GM04504 (cell line): ENCODE measurements around the gene PTPN5.
"Not testable (repeated sequence)": the region's sequence is repeated elsewhere in the genome, so short reads cannot be mapped to it uniquely, and the experiment has no call there.

Source experiments
- DNase-seq: peaks from one replicate; pipeline ENCODE4 v3.0.0-alpha.2; 2012; ENCODE audit warnings: low read depth

PTPN5 gene

DNA sequence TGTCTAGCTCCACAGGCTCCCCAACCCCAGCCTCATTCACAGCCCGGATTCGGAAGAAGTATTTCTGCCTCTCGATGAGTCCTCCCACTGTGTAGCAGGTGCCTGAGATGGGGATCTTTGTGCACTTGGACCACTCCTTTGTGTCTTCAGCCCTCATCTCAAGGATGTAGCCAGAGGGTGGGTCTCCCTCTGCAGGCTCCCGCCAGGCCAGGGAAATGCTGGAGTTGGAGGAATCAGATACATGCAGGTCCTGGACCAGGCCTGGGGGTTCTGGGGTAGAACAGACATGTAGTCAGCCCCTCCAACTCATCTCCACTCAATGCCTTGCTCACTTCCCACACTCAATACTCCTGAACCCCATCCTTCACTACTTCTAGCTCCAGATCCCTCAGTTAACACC is 82.2 kb downstream of the PTPN5 start:
- DNase-seq, result no peak

DNA sequence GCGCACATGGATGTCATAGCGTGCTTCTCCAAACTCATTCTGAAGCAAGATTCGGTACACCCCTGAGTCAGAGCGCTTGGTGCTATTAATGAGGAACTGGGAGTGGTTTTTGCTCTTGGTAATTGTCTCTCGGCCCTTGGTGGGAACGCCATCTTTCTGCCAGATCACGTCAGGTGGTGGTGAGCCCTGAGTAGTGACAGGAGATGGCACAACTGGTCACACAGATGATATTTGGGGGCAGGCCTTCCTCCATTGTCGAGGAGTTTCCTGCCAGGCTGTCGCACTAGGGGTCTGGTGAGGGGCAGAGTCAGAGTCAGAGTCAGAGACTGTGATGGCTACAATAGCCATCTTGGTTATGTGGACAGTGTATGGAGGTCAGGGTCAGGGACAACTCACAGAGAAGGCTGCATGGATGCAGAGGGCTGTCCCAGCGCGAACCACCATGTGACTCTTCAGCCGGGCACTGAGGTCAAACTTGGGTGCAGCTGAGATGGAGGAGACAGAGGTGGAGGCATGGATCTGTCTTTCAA is 83.7 kb downstream of the PTPN5 start:
- no peak for DNase-seq

DNA sequence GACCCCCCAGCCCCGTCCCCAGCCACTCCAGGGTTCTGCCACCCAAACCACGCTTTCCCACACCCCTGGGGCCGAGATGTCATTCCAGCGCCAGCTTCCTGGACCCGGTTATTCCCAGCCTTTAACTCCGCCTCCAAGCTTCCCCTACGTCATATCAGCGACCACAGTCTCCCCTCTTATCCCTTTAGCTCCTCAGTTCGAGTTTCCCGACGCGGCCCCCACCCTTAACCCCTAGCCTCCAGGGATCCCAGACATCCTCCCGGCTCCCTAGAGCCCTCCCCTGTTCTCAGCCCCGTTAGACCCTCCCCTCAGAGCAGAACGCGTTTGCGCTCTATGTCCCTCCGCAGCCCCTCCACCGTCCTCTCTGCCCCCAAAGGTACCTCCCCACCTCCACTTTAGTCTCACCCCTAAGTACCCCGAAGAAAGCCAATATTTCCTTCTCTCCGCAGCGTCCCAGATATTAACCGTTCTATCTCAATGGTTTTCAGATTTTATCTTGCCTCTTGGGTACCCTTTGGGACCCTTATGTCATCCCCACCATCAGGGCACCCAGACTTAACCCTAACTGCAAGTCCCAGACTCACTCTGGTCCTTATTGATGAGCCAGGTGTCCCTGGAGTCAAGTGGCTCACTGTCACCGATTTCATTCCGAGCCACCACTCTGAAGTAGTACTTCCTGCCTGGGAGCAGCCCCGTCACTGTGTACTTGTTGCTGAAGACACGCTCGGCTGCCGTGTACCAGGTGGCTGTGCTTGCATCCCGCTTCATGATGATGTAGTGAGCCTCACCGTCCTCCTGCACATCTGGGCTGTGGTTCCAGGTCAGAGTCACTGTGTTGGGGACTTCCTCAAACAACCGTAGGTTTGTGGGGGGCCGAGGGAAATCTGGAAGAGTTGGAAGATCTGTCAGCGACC is 85.0 kb downstream of the PTPN5 start:
- no peak for DNase-seq

DNA sequence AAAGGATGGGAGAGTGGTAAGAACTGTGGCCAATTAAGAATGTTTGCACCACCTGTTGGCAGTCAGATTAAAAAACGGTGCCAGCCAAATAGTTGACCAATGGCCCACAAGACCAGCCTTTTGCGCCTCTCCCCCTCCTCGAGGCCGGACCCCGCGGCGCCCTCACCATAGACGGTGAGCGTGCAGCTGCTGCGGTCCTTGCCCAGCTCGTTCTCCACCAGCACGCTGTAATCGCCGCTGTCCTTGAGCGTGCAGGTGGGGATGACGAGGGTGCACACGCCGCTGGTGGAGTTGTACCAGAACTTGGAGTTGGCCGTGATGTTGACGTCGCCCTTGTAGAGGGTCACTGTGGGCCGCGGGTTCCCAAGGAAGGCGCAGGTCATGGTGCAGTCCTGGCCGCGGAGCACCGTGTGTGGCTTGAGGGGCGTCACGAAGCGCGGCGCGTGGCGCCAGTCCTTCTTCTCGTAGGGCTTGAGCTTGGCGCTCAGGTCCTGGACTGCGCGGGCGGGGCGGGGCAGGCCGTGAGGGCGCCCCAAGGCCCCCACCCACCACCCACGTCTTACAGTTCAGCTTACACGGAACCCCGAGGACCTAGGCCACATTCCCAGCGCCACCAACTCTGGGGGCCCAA is 85.8 kb downstream of the PTPN5 start:
- DNase-seq, result no peak

DNA sequence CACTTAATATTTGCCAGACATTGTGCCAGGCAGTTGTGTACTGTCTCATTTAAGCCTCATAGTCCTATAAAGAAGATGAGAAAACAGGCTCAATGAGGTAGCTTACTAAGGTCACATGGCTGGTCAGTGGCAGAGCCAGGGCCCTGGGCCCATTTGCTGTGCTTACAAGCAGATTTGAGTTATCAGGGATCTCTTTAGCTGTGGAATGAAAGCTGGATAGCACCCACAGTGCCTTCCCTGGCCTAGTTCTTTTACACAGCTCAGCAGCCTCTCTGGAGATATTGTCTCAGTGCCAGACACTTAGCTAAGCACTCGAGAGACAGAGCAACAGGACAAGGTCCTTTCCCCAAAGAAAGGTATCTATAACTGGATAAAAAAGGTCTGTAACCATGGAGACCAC is 86.9 kb downstream of the PTPN5 start:
- no peak for DNase-seq

DNA sequence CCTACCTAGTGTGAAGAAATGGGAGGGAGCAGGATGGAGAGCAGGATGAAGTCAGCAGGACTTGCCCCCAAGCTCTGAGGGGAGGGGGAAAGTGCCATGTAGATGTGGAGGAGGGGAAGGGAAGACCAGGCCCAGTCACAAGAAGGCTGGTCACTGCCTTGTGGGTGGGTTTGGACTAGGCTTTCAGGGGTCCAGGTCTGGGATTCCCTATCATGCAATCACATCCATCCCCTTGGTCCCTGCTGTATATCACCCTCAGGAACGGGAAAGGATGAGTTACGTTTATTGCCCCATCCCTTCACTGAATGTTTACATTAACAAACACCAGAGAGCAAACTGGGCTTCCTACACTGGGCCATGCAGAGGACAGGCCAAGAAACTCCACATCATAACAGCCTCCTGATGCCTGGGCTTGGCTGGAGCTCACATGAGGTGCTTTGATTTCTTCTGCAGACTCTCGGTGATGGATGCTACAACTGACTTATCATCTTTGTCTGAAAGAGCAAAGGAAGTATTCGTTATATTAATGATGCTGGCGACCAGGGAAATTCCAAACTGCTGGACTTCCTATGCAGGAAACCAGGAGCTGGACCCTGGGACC is 87.5 kb downstream of the PTPN5 start:
- no peak for DNase-seq

DNA sequence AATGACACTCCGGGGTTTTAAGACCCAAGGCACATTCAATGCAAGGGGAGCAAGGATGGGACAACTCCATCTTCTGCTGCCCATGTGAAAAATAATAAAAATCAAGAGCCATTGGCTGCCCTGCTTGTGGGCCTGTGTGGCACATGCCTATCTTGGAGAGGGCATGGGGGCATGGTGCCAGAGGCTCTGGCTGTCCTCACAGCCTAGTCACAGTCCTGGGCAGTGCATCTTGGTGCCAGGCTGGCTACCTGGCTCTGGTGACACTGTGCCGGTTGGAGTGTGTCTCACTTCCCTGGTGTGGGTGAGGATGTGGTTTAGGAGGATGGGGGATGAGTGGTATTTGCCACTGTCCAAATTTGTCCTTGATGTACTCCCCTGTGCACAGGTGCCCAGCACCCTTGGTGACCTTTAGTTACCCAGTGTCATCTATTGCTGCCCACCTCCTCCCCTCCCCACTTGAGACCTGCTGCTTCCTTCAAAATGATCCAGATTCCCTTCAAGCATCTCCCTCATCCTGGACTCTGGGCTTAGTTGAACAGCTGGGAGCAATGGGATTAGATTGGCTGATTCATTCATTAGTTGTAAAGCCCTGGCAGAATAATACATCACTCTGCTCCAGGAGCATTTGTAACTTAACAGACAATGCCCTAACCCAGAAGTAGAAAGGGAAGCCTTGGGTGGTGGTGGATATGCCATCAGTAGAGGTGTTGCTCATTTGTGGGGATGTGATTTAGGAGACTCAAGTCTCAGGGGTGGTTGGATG is 88.4 kb downstream of the PTPN5 start:
- DNase-seq, result no peak

DNA sequence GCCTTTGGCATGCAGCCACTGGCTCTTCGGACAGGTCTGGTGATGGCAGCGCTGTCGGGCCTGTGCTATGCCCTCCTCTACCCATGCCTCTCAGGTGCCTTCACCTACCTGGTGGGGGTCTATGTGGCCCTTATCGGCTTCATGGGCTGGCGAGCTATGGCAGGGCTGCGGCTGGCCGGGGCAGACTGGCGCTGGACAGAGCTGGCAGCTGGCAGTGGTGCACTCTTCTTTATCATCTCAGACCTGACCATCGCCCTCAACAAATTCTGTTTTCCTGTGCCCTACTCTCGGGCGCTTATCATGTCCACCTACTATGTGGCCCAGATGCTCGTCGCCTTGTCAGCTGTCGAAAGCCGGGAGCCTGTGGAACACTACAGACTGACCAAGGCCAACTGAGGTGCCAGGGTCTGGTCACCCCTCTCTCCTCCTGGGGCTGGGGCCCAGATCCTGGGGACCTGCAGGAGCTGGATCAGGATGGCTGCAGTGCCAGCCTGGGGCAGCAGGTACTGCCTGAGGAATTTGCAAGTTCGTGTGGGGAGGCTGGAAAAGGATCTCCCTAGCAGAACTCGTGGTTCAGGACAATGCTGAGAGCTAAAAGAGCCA is 89.9 kb downstream of the PTPN5 start:
- no peak for DNase-seq

DNA sequence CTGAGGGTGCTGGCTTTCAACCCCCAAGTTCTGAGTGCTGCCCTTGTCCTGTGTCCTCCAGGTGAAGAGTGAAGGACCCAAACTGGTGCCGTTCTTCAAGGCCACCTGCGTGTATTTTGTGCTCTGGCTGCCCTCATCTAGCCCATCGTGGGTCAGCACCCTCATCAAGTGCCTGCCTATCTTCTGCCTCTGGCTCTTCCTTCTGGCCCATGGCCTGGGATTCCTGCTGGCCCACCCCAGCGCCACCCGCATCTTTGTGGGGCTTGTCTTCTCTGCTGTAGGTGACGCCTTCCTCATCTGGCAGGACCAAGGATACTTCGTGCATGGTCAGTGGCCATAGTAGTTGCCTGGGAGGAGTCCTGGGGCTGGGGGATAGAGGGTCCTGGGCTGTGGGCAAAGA is 90.7 kb downstream of the PTPN5 start:
- DNase-seq, result no peak

DNA sequence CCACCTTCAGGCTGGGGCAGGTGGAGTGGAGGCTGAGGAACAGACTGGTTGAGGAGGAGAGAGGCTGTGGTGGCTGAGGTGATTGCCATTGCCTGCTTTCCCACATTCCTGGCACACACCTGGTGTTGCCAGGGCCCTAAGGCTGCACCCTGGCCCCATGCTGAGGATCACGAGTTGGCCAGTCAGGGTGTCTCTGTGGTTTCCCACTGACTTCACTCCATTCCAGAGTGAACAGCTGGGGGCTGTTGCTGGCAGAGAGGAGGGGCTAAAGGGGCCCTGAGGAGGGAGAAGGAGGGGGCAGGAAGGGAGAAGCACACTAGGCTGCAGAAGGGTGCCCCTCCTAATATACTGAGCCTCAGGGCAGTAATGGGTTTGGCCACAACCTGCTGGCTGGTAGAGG is 91.2 kb downstream of the PTPN5 start:
- DNase-seq, result no peak

DNA sequence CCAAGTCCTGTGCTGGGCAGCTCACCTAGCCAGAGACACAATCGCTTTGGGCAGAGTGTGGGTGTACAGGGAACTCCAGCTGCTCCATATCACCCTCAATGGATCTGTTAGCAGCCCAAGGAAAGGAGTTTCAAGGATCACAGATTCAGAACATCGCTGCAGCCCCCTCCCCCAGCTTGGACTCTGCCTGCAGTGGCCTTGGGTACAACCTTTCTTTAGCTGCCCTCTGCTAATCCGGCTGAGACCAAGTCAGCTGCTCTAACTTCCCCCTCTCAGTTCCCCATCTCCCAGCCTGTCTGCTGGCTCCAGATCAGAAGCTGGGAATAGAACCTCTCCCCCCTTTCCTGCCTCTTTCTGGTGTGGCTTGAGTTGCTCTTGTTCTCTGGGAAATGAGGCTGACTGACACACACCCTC is 91.7 kb downstream of the PTPN5 start:
- no peak for DNase-seq

DNA sequence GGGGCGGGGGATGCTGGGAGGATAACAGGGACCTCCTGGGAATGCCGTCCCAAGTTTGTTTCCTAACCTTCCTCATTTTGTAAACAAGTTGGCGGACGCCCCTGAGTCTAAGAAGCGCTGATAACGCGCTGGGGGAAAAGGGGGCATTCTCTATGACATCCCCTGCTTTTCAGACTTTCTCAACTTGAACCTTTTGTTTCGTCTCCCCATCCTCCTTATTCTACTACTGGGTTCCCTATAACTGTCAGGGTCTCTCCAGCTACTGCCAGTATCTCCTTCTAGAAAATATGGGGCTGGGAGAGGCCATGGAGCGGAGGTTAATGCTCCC is 92.4 kb downstream of the PTPN5 start:
- no peak for DNase-seq

DNA sequence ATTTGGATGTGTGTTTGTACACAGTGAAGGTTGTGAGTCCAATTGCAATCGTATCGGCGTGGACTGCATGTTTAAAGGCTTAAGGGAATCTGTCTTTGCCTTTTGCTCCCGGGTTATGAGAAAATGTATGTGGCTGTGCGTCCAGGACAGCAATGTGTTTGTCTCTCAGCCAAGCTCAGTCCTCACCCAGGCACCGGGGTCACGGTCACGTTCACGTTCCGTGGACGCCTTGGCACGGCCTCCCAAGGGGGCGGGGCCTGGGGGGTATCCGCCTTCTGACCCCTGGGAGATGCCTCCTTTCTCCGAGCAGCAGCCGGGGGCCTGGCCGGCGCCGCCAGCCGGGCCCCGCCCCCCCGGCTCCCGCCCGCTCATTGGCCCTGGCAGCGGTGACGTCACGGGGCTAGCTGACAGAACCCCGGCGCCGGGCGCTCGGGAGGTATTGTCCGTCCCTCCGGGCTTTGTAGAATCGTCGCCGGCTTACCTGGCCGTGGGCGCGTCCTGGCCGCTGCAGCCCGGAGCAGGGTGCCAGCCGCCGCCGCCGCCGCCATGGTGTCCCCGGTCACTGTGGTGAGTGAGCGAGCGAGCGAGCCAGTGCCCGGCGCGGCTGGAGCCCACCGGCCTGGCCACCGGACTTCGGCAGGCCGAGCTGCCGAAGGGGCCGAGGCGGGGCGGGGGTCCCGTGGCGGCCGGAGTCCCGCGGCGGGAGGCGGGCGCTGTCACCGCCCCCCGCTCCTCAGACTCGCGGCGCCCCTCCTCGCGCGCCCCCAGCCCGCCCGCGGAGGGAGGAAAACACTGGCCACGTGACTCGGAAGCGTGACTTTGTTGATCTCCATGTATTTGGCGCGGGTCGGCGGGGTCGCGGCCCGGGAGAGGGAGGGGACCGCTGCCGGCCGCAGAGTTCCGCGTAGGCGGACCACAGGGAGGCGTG is 93.0 kb downstream of the PTPN5 start, which contains the start of gene TMEM86A:
TSS of gene TMEM86A (plus strand) at position 439 of the 928 bp plus-strand sequence. CDS start at position 547, 108 bp downstream.
- peak; percentile 49 for DNase-seq

DNA sequence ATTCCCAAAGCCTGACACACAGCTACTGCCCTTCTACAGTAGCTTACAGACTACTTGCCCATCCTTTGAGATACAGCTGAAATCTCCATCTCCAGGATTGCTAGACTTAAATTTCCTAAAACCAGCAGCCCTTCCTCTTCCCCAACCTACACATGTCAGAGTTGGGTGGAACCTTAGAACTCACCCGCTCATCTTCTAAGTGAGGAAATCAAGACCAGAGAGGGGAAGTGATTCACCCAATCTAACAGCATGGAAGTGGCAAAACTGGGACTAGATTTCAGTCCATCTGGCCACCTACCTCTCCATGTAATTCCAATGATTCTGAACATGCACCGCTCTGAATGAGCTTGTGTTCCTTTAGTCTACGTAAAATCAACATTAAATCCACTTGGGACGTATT is 94.0 kb downstream of the PTPN5 start:
- DNase-seq, result no peak

DNA sequence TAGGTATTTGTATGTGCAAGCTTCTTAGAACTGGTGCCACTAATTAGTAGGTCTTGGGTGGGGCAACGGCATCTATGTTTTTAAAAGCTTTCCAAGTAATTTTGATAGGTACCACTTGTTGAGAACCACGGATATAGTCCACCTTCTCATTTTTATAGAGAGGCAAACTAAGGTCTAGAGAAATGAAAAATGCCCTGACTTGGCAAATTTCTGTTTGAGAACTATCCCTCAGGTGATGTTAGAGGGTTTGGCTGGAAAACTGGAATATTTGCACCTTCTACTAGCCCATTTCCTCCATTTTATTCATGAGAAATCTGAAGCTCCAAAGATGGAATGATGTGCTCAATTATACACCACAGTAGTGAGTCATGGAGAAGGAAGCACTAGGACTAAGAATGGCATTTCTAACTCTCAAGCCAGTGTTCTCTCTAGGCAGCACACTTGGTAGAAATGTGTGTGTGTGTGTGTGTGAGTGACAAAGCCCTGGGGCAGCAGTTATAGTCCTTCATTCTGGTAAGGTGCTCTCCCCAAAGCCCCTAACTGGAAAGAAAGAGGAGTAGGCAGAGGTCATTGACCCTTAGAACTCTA is 94.9 kb downstream of the PTPN5 start:
- DNase-seq, result no peak

DNA sequence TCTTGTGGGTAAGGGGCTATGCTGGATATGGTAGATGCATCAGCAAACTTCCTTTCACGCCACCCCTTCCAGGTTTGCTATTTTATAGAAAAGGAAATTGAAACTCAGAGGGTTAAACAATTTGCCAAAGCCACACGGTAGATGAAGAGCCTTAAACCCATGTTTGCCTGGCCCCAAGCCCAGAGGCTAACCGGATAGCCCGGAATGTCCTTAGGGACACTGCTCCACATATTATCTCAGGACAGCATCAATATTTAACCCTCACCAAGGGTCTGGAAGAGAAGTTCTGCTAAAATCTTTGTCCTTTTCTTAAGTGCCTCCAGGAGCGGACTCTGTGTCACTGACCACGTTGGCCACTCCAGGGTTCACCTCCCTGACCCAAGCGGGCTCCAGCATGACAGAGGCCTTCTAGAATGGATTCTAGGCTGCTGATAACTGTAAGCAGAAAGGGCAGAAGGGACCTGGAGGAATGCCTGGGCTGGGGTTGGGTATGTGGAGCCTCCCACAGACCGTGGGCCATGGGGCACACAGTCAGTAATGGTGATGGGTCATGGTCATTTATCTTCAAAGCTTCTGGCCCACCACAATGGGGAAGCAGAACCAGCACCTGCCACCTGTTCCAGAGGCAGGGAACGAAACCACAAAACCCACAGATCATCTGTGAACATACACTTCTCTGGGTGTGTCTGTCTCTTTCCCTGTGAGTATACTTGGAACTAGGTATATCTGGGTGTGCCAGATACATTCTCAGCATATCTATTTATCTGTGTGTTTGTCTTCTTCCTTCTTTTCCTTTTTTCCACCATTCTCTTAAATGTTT is 98.4 kb downstream of the PTPN5 start:
- DNase-seq, result no peak

DNA sequence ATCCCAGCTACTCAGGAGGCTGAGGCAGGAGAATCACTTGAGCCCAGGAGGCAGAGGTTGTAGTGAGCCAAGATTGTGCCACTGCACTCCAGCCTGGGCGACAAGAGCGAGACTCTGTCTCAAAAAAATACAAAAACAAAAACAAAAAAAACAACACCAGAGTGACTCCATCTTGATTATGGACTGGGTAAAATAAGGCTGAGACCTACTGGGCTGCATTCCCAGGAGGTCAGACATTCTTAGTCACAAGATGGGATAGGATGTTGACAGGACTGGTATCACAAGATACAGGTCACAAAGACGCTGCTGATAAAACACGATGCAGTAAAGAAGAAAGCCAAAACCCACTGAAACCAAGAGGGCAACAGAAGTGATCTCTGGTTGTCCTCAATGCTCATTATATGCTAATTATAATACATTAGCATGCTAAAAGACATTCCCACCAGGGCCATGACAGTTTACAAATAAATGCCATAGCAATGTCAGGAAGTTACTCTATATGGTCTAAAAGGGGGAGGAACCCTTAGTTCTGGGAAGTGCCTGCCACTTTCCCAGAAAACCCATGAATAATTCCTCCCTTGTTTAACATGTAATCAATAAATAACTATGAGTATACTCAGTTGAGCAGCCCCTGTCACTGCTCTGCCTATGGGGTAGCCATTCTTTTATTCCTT is 100.0 kb downstream of the PTPN5 start:
- DNase-seq, result not testable (repeated sequence)

DNA sequence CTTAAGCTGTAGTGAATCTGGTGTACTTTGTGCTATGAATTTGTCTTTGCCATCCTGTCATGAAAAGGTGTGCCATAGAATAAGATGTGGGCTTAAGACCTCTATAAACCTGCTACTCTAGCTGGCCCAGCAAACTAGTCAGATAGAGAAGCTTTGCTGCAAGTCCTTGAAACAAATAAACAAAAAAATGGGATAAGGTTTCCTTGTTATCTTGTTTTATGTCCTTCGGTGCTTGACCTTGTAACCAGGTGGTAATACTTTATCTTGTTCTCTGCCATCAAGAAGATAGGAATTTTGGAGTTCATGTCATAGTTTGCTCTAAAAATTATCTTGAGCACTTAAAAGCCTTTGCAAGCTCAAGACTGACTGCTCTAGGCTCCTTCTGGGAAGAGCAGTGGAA is 107.3 kb downstream of the PTPN5 start:
- no peak for DNase-seq

DNA sequence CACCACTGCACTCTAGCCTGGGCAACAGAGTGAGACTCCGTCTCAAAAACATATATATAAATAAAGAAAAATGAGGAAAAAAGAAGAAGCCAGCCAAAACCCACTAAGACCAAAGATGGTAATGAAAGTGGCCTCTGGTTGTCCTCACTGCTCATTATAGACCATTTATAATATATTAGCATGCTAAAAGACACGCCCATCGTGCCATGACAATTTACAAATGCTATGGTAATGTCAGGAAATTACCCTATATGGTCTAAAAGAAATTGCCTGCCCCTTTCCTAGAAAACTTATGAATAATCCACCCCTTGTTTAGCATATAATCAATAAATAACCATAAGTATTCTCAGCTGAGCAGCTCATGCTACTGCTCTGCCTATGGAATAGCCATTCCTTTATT is 109.1 kb downstream of the PTPN5 start:
- DNase-seq, result no peak
